ENCODE measurements around the gene ASCC1. TPM values are rescaled to one million over a fixed set of nuclear protein-coding genes. Genes with fewer than 3 reads are reported as not detected.

Gene ASCC1
- polyA plus RNA-seq, 1 donor (not counting 4 experiments of a cell fraction or from before 2014, with no cell fraction given) = 32.9 TPM

GRCh38 chr10:72253578-72253977, 37.5 kb upstream of the ASCC1 start:
- FAIRE-seq = no peak

GRCh38 chr10:72252972-72253371, 36.9 kb upstream of the ASCC1 start:
- Histone ChIP-seq H3K4me3 (ENCODE audit: control insufficient read depth in 2 of 3, extremely low read depth in 1 of 3, insufficient read depth in 2 of 3, low read depth in 1 of 3, low read length in 3 of 3) (no peak overlapping the region), H3K36me3 (ENCODE audit: control insufficient read depth in 2 of 2, extremely low read depth in 1 of 2, insufficient read depth in 2 of 2, low read length in 2 of 2) (no peaks in the 10 kb centered on the region), H3K27ac (ENCODE audit: control insufficient read depth, insufficient read depth, low read length) (no peak overlapping the region), H2AFZ (ENCODE audit: control insufficient read depth, low read length) (peak overlapping the region; percentile 2), H4K20me1 (ENCODE audit: control insufficient read depth, extremely low read depth, insufficient read depth, low read length) (no peaks in the 10 kb centered on the region), H3K27me3 (ENCODE audit: control insufficient read depth, extremely low read depth, insufficient read depth, low read length) (no peaks in the 10 kb centered on the region), H3K9me1 (ENCODE audit: control insufficient read depth, extremely low read depth, insufficient read depth, low read length) (no peaks in the 10 kb centered on the region), H3K9me3 (ENCODE audit: control insufficient read depth, low read depth, low read length) (no peaks in the 10 kb centered on the region), H3K9ac (ENCODE audit: control insufficient read depth, extremely low read depth, insufficient read depth, low read length) (no peak overlapping the region), H3K4me2 (ENCODE audit: control insufficient read depth, extremely low read depth, insufficient read depth, low read depth, low read length) (no peak overlapping the region), H3K79me2 (ENCODE audit: control insufficient read depth, insufficient read depth, low read length) (no peaks in the 10 kb centered on the region), H3K4me1 (ENCODE audit: control insufficient read depth, extremely low read depth, insufficient read depth, low read length) (peaks cover 41% of the 10 kb centered on the region)
- no peak for TF ChIP-seq EZH2 (IDR thresholded peaks at IDR 0.05; ENCODE audit: low read length)
- no peak for TF ChIP-seq CTCF (optimal IDR thresholded peaks at IDR 0.05 in 1 of 3, IDR thresholded peaks at IDR 0.05 in 1 of 3, conservative IDR thresholded peaks at IDR 0.05 in 1 of 3; ENCODE audit: extremely low read depth in 1 of 3, insufficient read depth in 2 of 3, low read length in 3 of 3)
- FAIRE-seq (no peak), DNase-seq (ENCODE audit: low read depth, low spot score) (no peak)
- dilution Hi-C loops (cut with MboI; ENCODE audit: extremely low pct_ligation_motif_present, low sequenced_read_pairs) = no loop called here

More at GRCh38 chr10:72253578-72253977, 37.5 kb upstream of the ASCC1 start:
- H3K36me3 ChIP-seq (ENCODE audit: control insufficient read depth in 2 of 2, extremely low read depth in 1 of 2, insufficient read depth in 2 of 2, low read length in 2 of 2) = no peaks in the 10 kb centered on the region
- H3K9me3 ChIP-seq (ENCODE audit: control insufficient read depth, low read depth, low read length) = no peaks in the 10 kb centered on the region
- DNase-seq (ENCODE audit: low read depth, low spot score) = no peak
- no peak overlapping the region for H3K4me2 ChIP-seq (ENCODE audit: control insufficient read depth, extremely low read depth, insufficient read depth, low read depth, low read length)
- TF ChIP-seq CTCF (optimal IDR thresholded peaks at IDR 0.05 in 1 of 3, IDR thresholded peaks at IDR 0.05 in 1 of 3, conservative IDR thresholded peaks at IDR 0.05 in 1 of 3; ENCODE audit: extremely low read depth in 1 of 3, insufficient read depth in 2 of 3, low read length in 3 of 3) (no peak), EZH2 (IDR thresholded peaks at IDR 0.05; ENCODE audit: low read length) (no peak)
- peaks cover 35% of the 10 kb centered on the region for H3K4me1 ChIP-seq (ENCODE audit: control insufficient read depth, extremely low read depth, insufficient read depth, low read length)
- H3K9ac ChIP-seq (ENCODE audit: control insufficient read depth, extremely low read depth, insufficient read depth, low read length) = no peak overlapping the region
- H3K4me3 ChIP-seq (ENCODE audit: control insufficient read depth in 2 of 3, extremely low read depth in 1 of 3, insufficient read depth in 2 of 3, low read depth in 1 of 3, low read length in 3 of 3) = no peak overlapping the region
- dilution Hi-C loops (cut with MboI; ENCODE audit: extremely low pct_ligation_motif_present, low sequenced_read_pairs) = no loop called here
- no peak overlapping the region for H2AFZ ChIP-seq (ENCODE audit: control insufficient read depth, low read length)
- no peaks in the 10 kb centered on the region for H4K20me1 ChIP-seq (ENCODE audit: control insufficient read depth, extremely low read depth, insufficient read depth, low read length)
- no peaks in the 10 kb centered on the region for H3K27me3 ChIP-seq (ENCODE audit: control insufficient read depth, extremely low read depth, insufficient read depth, low read length)
- H3K27ac ChIP-seq (ENCODE audit: control insufficient read depth, insufficient read depth, low read length) = no peak overlapping the region
- H3K9me1 ChIP-seq (ENCODE audit: control insufficient read depth, extremely low read depth, insufficient read depth, low read length) = no peaks in the 10 kb centered on the region
- H3K79me2 ChIP-seq (ENCODE audit: control insufficient read depth, insufficient read depth, low read length) = no peaks in the 10 kb centered on the region

All from keratinocyte (primary cell).